Suprapubic skin (tissue), 4 donors: ENCODE data around the gene SEL1L3. TPM values are rescaled to one million over a fixed set of nuclear protein-coding genes. Genes with fewer than 3 reads are reported as not detected.

Experiments
- DNase-seq, 2 donors: peaks; one replicate each; pipeline ENCODE4 v3.0.0-alpha.2; 2019; ENCODE audit warnings: low spot score in 2 of 2
- H3K27ac ChIP-seq: fragments of 200-600 bp; sonication (generic); one replicate; pipeline ENCODE4 v1.5.1; 2019
- H3K27me3 ChIP-seq: fragments of 200-600 bp; sonication (generic); one replicate; pipeline ENCODE4 v1.5.1; 2019
- H3K36me3 ChIP-seq: fragments of 200-600 bp; sonication (generic); one replicate; pipeline ENCODE4 v1.5.1; 2019
- H3K4me1 ChIP-seq: fragments of 200-600 bp; sonication (generic); one replicate; pipeline ENCODE4 v1.5.1; 2019
- H3K4me3 ChIP-seq: fragments of 200-600 bp; sonication (generic); one replicate; pipeline ENCODE4 v1.5.1; 2019; ENCODE audit warnings: mild to moderate bottlenecking
- H3K9me3 ChIP-seq: fragments of 200-600 bp; sonication (generic); one replicate; pipeline ENCODE4 v1.5.1; 2019
- EP300 ChIP-seq: sonication (generic); formaldehyde crosslinking; IDR thresholded peaks from one replicate; pipeline ENCODE4 v1.6.1; 2017; ENCODE audit warnings: antibody characterized with exemption
- POLR2A ChIP-seq, 2 donors: fragments of 450-650 bp; IDR thresholded peaks; one replicate each; pipeline ENCODE4 v1.6.1; 2017; ENCODE audit warnings: antibody characterized with exemption in 2 of 2, mild to moderate bottlenecking in 2 of 2, moderate library complexity in 2 of 2
- POLR2AphosphoS5 ChIP-seq, 3 donors: sonication (generic); formaldehyde crosslinking; IDR thresholded peaks; one replicate each; pipeline ENCODE4 v1.6.1; 2017; ENCODE audit warnings: antibody characterized with exemption in 3 of 3
- whole genome bisulfite sequencing: methylation state at CpG from one replicate; pipeline ENCODE4 v1.1.5; 2018; 5-methylcytosine and 5-hydroxymethylcytosine counted together
- total RNA-seq, 4 donors: library from RNA; depleted of rRNA; stranded (reverse); fragments of >200 nt; gene quantifications; one replicate each; pipeline ENCODE4 v1.1.0, GENCODE V29; 2016
- TF ChIP-seq, protein P1 (sequence below), 2 donors: fragments of 200-600 bp in 1 of 2; fragments of 450-650 bp in 1 of 2; sonication (generic) in 1 of 2; IDR thresholded peaks; one replicate each; pipeline ENCODE4 v1.5.1; 2016 to 2019; ENCODE audit warnings: antibody characterized with exemption in 2 of 2, mild to moderate bottlenecking in 1 of 2, moderate library complexity in 1 of 2

SEL1L3 gene
- total RNA-seq, 4 donors from 2014 or later: 5.5 to 16.0 (median 12.3) TPM

DNA sequence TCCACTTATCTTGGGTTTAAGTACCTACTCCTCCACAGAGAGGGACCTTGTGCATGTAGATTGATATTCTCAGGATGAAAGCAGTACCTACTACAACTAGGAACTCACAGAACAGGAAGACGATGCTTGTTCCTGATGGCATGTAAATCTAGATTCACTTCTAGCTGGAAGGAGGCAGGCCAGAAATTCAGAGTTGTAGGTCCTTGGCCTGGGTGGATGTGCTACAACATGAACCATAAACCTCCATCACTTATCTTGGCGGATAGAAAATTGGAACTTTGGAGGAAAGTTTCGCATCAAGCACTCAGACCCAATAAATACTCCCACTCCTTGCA lies 41.9 kb upstream of the SEL1L3 start:
- no peak for DNase-seq
- WGBS: 92% methylated on average over 3 of the region's 3 CpGs
- H3K27ac ChIP-seq: no peak overlapping the region
- no peak for TF ChIP-seq POLR2A (IDR thresholded peaks at IDR 0.05)
- no peak for TF ChIP-seq POLR2AphosphoS5 (IDR thresholded peaks at IDR 0.05)
- TF ChIP-seq EP300: no peak
- TF ChIP-seq, protein P1, sequence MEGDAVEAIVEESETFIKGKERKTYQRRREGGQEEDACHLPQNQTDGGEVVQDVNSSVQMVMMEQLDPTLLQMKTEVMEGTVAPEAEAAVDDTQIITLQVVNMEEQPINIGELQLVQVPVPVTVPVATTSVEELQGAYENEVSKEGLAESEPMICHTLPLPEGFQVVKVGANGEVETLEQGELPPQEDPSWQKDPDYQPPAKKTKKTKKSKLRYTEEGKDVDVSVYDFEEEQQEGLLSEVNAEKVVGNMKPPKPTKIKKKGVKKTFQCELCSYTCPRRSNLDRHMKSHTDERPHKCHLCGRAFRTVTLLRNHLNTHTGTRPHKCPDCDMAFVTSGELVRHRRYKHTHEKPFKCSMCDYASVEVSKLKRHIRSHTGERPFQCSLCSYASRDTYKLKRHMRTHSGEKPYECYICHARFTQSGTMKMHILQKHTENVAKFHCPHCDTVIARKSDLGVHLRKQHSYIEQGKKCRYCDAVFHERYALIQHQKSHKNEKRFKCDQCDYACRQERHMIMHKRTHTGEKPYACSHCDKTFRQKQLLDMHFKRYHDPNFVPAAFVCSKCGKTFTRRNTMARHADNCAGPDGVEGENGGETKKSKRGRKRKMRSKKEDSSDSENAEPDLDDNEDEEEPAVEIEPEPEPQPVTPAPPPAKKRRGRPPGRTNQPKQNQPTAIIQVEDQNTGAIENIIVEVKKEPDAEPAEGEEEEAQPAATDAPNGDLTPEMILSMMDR (IDR thresholded peaks at IDR 0.05): no peak
- no peaks in the 10 kb centered on the region for H3K4me1 ChIP-seq
- H3K9me3 ChIP-seq: no peaks in the 10 kb centered on the region
- no peak overlapping the region for H3K4me3 ChIP-seq
- no peaks in the 10 kb centered on the region for H3K27me3 ChIP-seq
- no peaks in the 10 kb centered on the region for H3K36me3 ChIP-seq

DNA sequence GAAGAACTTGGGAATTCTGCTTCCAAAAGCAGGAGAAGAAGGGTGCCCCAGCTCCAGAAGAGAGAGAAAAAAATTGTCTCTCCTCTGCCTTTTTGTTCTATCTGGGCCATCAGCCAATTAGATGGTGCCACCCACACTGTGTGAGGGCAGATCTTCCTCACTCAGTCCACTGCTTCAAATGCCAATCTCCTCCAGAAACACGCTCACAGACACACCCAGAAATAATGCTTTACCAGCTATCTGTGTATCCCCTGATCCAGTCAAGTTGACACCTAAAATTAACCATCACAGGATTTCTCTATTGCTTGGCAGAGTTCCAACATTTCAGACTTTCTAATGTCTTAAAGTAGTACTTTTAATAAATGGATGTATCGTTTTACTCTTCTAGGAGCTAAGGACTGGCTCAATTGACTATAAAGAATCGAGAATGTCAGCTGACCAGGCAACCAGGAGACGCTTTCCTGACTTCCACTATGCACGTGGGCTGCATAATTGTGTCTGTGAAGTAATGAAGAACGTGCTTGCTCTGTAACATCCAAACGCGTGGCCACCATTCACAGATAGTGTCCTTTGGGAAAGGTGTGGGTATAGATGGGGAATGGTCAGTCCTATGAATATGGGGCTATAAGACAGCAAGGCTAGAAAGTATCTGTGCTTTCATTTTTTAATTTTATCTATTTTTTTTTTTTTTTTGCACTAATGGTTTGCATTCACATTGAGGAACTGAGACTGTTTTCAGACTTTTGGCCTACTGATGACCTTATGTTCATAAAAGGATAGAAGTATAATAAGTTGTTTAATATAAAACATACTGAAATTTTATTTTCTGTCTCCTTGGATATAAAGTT lies 41.3 kb upstream of the SEL1L3 start:
- no peak overlapping the region for H3K4me3 ChIP-seq
- WGBS: 76% methylated on average over 8 of the region's 8 CpGs

DNA sequence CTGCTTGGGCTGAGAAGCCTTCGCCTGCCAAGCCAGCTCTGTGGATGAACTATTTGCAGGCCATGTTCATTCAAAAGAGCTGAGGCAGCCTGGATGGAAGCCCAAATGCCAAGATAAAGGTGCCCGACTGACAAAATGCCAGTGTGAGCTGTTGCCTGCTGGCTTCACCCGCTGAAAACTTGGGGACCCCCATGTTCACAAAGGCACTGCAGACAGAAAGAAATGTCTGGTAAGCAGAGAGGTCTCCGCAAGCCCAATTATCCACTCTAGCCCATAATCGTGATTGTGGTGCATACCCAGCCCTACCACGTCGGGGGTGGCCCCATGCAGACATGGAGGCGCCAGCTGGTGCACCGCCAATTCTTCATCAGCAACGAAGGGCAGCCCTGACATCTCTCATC lies 38.2 kb upstream of the SEL1L3 start:
- no peak overlapping the region for H3K4me3 ChIP-seq
- no peaks in the 10 kb centered on the region for H3K27me3 ChIP-seq
- H3K36me3 ChIP-seq: no peaks in the 10 kb centered on the region
- 81% methylated on average over 7 of the region's 10 CpGs for WGBS
- TF ChIP-seq POLR2AphosphoS5 (IDR thresholded peaks at IDR 0.05) (no peak), EP300 (no peak), POLR2A (IDR thresholded peaks at IDR 0.05) (no peak)
- TF ChIP-seq, protein P1 (IDR thresholded peaks at IDR 0.05): no peak
- H3K27ac ChIP-seq: no peak overlapping the region
- no peak for DNase-seq
- no peaks in the 10 kb centered on the region for H3K4me1 ChIP-seq
- H3K9me3 ChIP-seq: no peaks in the 10 kb centered on the region

More for the DNA sequence above, 41.3 kb upstream of the SEL1L3 start:
- Histone ChIP-seq H3K4me1 (no peaks in the 10 kb centered on the region), H3K36me3 (no peaks in the 10 kb centered on the region), H3K27ac (no peak overlapping the region), H3K9me3 (no peaks in the 10 kb centered on the region), H3K27me3 (no peaks in the 10 kb centered on the region)
- no peak for DNase-seq
- TF ChIP-seq POLR2A (IDR thresholded peaks at IDR 0.05) (no peak), EP300 (no peak), POLR2AphosphoS5 (IDR thresholded peaks at IDR 0.05) (no peak)
- TF ChIP-seq, protein P1 (IDR thresholded peaks at IDR 0.05): no peak

DNA sequence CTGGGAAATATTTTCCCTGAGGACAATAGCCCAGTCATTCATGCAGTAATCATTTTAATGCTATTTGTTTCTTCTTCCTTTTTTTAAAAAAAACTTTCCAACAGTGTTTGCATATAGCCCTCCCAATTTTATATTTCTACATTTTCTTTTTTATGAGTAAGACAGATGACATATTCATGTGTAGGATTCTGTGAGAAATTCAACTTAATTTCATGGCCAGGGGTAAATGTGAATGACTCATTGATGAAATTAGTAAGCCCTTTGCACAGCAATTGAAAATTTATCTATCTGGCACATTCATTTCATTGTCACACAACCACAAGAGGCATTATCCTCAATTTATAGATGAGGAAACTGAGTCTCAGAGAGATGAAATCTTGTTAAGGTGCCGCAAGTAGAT lies 37.5 kb upstream of the SEL1L3 start:
- TF ChIP-seq, protein P1 (IDR thresholded peaks at IDR 0.05): no peak
- TF ChIP-seq EP300 (no peak), POLR2A (IDR thresholded peaks at IDR 0.05) (no peak), POLR2AphosphoS5 (IDR thresholded peaks at IDR 0.05) (no peak)
- no peak overlapping the region for H3K27ac ChIP-seq
- no peaks in the 10 kb centered on the region for H3K9me3 ChIP-seq
- H3K4me3 ChIP-seq: no peak overlapping the region
- H3K4me1 ChIP-seq: no peaks in the 10 kb centered on the region
- DNase-seq: no peak
- no peaks in the 10 kb centered on the region for H3K27me3 ChIP-seq
- 80% methylated on average over 1 of the region's 1 CpG for WGBS
- H3K36me3 ChIP-seq: no peaks in the 10 kb centered on the region

DNA sequence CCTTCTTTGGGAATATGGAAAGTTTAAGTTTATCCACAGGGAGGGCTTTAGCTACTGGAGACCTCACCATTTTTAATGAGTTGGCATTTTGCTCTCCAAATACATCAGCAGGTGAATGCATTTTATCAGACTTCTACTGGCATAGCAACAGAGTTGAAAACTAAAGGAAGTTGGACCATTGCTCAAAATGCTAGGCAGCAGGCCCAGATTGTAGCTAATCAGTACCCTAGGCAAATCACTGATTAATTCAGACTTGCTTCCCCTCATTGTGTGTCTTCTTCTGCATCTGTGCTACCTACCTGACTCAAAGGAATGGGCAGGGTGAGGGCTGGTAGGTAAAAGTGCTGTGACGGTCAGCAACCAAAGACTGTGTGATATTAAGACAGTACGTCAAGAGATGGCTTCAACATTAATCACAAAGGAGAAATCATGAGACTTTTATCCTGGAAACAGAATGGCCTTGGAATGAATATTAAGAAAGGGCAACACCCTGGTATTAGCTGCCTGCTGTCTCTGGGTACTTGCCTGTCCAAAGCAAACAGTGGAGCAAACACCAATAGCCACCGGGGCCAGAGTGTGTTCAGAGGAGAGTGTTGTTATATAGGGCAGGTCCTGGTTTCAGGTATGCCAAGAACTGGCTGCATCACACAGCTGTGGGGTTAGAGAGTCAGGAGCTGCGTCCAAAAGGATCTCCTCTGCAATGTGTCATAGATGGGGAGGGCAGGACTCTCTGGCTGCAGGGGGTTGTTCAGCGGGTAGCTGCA lies 34.2 kb upstream of the SEL1L3 start:
- Histone ChIP-seq H3K36me3 (no peaks in the 10 kb centered on the region), H3K4me3 (no peak overlapping the region), H3K27me3 (no peaks in the 10 kb centered on the region), H3K4me1 (no peaks in the 10 kb centered on the region), H3K9me3 (no peaks in the 10 kb centered on the region), H3K27ac (no peak overlapping the region)
- TF ChIP-seq, protein P1 (IDR thresholded peaks at IDR 0.05): no peak
- TF ChIP-seq EP300 (no peak), POLR2AphosphoS5 (IDR thresholded peaks at IDR 0.05) (no peak), POLR2A (IDR thresholded peaks at IDR 0.05) (no peak)
- 89% methylated on average over 5 of the region's 5 CpGs for WGBS
- no peak for DNase-seq
